GM11168 (cell line): ENCODE measurements around the gene CLASP1.
"Not testable (repeated sequence)": the region's sequence is repeated elsewhere in the genome, so short reads cannot be mapped to it uniquely, and the experiment has no call there.

Experiments used
- in situ Hi-C: fragments of 300-500 bp; cut with MboI; formaldehyde crosslinking; loops from one replicate; pipeline ENCODE4 v1.12.0; 2022; ENCODE audit warnings: low sequenced_read_pairs; ENCODE audit not compliant: unreplicated experiment

Gene CLASP1

DNA sequence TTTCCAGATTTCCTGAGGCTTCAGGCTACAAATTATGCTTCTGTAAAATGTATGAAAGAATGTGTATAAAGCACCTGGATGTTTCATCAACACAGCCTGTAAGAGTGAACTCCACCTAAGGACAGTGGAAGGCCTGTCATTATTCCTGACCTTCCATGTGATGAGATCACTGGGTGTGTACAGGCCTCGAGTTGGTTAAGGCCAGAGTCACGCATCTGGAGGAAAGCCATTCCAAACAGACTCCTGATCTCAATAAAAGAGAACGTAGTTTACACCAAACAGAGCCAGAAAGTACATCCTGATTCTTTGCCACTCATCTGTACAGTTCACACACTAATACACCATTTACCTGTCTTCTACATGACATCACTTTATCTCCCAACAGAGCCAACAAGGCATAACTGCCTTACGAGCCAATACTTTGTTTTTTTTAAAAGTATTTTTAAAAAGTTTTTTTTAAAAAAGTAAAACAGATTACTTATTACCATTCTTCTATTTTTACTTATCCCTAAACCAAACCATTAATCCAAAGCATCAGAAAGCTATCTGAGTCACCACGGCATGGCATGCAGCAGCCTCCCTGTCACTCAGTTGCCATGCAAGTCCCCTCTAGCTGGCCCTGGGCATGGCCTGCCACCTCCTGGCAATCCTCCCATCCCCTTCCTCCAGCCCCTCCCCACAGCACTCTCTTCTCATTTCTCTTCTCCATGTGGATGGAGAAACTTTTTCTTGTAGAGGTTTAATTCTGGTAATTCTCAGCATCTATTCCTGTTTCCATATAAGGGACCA is 285.4 kb downstream of the CLASP1 start:
- in situ Hi-C loops, result no loop called here

DNA sequence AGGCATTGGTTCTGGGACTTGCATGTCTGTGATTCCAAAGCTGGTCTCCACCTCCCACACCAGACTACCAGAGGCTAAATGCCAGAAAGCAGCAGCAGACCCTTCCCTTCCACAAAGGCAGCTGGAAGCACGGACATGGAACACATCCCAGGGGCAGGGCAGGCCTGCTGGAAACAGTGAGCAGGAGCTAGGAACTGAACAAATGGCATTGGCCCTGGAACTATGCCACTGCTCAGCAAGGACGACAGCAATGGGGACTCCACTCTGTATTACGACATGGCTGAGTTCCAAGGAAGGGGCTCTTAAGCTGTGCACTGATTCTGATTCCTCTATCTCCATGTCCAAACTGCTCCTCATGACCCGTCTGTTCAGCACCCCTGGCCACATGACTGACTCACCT is 286.5 kb downstream of the CLASP1 start:
- in situ Hi-C loops, result no loop called here

DNA sequence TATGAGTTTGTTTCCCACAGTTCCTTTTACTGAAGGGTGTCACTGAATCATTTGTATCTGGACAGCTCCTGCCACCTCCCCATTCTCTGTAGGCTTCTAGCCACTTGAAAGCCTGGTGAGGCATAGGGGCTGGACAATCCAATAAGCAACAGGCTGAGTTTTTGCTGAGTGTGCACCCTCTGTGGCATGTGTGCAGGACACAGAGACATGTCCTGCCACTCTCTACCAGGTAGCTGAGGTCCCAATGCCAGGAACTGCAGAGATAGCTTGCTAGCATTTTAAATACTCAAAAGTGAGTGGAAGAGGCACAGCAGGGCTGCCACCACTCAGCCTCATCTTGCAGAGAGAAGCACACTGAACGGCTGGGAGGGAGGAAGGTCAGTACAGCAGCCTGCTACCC is 287.0 kb downstream of the CLASP1 start:
- in situ Hi-C loops, result no loop called here

DNA sequence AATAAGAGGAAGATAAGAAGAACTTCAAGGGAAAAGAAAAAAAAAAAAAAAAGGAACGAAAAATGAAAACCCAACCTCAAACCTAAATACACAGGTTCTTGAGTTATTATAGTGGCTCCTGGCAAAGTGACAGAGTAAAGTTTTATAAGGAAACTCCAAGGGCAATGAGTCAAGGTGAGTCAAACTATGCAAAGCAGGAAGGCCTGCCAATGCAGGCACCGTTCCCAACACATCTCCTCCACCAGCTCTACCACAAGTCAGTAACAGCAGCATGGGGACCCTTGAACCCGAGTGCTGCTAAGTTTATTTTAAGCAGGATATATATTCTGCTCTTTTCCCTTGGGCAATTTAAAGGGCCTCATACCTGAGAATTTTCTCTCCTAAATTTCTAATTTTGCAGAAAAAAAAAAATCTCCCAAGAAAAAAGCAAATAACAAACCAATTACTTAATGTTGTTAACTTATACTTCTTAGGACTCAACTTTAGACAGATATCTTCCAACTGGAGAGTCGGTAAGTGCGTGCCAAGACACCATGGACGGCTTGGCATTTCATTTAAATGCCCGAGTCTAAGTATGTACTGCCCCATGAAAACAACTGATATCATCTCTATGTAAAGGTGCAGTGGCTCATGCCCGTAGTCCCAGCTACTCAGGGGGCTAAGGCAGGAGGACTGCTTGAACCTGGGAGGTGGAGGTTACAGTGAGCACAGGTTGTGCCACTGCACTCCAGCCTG is 288.5 kb downstream of the CLASP1 start:
- in situ Hi-C loops, result no loop called here

DNA sequence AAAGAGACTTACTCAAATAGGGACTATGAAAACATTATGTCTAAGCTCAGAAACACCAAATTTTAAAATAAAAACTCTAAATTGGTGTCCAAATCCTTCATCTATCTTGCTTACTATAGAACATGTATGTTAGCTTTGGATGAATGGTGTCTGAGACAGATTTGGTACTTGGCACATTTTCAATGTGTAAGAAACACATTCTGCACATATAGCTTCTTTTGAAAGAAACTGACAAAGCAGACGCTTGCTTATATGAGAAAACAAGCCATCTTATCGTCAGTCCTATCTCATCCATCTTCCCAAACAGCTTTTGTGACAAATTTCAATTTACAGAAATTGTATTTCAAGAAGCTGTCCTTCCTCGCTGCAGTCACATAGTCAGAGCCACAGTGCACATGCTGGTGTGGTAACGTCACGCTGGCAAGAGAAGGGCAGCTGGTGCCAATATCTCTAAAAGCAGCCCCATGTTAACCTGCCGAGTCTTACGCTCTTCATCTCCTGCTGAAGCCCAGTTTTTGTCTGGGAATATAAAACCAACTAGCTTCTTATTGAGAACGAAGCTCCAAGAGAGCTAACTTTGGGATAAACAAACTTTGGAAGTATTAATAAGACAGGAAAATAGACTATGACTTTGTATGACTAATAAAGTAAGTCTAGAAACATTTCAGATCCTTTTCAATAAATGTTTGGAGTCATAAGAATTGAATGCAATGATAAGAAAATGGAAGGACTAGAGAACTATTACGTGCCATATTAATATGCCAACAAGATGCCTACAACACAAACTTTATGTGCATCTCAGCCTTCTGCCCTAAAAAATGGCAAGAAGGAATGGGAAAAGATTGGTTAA is 289.3 kb downstream of the CLASP1 start:
- in situ Hi-C loops, result no loop called here

DNA sequence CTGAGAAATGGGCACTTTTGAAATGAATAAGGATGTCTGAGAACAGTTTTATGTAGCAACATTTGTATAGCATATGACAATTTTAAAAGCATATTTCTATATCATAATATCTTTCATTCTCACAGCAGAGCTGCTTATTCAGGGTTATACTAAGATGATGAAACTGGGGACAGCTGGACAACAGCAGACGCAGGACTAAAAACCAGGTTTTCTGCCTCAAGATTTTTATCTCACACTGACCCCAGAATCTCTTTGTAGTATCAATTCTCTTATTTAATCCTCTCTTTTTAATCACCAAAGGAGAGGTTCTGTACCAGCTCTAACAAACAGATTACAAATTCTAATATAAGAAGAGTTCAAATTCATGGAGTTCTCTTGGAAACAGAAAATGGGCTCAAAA is 290.1 kb downstream of the CLASP1 start:
- in situ Hi-C loops, result no loop called here

DNA sequence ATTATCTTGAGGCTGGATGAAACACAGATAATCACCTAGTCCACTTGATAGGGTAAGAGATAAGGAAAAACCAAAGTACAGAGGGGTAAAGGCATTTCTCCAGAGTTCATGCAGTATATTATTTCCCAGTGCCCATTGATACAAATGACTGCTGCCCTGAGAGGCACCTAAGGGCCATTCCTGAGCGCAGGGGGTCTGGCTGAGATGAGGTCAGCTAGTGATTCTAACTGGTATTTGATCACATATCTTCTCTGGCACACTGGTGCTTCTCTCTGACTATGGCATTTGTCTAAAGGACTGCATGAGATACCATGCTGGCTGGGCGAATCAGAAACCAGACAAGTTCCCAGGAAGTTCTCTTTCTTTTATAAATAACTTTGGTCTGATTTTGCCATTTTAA is 291.0 kb downstream of the CLASP1 start:
- in situ Hi-C loops, result no loop called here

DNA sequence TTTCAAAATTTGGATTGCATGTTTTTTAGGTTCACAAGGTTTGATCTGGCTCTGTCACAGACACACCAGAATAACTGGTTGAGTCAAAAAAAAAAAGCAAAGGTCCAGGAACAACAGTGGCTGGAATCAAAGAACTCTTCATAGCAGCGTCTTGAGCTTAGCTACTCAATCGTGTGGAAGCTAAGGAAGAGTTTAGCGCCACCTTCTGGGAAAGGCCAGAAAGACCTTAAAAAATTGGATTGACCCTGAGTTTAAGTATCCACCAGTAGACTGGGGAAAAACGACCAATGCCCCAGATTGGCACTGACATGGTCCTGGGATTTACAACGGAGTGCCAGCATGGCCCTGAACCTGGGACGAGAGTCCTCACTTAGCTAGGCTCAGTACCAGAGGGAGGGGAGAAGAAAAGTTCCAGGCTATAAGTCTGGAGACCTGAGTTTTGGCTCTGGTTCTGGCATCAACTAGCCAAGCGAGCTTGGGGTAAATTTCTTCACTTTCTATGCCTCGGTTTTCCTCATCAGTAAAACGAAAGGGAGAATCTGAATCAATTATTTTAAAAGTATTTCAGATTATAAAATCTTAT is 293.1 kb downstream of the CLASP1 start:
- in situ Hi-C loops, result no loop called here

DNA sequence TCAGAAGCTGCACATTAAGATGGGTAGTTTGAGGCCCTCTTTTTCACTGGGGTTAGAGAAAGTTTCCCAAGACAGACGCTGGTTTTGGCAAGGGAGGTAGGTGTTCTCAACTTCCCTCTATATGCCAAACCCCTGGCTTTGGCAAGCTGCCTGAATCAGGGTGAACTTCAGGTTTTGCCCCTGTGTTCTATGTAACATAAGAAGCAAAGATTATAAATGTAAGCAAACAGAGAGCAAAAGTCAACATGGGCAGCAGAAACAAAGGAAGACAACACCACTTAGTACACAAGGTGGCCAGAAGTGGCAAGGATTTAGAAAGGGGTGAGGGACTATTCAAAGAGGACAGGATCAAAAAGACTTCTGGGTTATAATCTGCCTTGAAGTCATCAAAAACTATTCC is 293.8 kb downstream of the CLASP1 start:
- in situ Hi-C loops, result no loop called here

DNA sequence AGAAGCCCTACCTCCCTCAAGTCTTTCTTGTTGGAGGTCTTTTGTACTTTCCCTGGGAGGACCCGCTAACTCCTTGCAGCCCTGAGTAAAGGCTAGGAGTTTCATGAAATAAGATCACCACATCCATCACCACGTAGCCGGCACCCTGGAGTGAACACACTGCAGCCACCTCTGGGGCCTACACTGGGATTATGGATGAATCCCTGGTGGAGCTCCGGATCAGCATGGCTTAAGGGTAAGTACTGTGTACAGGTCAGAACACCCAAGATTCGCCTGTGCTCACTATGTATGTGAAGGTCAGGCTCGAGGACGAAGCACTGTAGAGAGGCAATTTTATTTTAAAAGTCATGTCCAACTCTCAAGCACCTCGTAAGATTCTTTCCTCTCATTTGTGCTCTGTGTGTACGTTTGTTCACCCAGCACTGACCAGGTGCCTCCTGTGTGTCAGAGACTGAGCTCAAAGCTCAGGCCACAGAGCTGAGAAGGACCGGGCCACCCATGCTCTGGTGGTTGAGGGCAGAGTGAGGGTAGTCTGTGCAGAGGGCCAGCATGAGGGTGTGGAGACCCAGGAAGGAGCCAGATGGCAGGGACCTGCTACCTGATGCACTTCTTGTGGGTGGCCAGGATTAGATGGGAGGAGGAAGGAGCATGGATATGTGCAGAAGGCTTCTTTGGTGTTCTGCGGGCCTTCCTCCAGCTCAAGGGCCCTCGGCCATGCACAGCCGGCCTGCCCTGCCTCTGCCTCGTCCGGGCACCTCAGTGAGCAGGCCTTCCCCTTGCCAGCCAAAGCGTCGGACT is 297.5 kb downstream of the CLASP1 start:
- in situ Hi-C loops, result no loop called here

DNA sequence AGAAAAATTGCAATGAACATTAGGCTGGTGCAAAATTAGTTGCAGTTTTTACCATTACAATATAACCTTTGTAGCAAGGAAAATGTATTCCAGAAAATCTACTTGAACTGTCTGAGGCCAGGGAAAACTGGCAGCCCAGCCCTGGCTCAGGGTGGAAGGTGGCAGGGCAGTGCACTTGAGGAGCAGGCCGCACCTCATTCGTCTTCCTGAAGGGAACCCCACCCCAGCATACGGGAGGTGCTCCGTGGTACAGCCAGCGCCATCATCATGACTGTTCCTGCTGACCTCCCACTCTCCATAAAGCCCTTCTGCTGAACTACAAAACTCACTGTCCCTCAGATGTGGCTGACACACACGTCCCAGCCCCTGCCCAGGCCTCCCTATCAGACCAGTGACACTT is 298.4 kb downstream of the CLASP1 start:
- in situ Hi-C loops, result no loop called here

DNA sequence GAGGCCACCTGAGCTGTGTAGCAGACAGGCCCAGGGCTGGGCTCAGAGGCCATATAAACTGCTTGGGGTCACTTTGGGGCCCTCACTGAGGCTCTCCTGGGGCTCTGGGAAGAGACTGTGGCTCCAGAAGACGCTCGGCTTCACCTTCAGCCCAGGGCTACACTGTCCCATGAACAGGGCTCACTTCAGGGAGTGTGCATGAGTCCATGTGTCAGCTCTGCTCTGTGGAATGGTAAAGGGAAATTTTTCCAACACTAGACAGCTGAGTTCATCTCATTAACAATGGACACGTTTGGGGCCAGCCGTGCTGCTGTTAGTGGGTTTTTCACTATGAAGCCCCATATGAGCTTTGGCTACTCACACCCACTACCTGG is 298.9 kb downstream of the CLASP1 start:
- in situ Hi-C loops, result no loop called here

DNA sequence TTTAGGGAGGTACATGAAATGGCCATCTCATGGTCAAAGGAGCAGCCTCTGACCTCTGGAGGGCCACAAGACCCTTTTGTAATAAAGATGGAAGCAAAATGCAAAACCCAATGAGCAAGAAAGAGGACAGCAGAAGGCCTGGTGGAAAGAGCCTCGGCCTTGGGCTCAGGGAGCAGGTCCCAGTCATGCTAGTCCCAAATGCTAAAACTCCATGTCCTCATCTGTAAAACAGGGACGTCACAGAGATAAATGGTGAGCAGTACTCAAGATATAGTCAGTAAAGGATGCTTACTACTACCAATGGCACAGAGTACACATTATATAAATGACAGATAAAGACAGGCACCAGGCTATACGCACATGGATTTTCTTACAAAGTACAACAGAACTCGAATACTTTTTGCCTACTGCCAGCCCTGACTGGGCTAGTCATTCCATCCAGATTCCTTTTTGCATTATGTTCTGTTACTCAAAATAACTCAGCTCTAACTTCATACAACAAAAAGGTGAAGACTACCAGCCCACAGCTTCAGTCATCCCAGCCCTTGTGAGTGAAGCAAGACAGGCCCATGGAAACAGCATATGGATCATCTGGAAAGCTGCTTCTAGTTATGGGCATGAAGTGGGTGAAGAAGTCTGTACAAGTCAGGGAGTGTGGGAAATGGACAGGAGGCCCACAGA is 299.4 kb downstream of the CLASP1 start:
- in situ Hi-C loops, result no loop called here

DNA sequence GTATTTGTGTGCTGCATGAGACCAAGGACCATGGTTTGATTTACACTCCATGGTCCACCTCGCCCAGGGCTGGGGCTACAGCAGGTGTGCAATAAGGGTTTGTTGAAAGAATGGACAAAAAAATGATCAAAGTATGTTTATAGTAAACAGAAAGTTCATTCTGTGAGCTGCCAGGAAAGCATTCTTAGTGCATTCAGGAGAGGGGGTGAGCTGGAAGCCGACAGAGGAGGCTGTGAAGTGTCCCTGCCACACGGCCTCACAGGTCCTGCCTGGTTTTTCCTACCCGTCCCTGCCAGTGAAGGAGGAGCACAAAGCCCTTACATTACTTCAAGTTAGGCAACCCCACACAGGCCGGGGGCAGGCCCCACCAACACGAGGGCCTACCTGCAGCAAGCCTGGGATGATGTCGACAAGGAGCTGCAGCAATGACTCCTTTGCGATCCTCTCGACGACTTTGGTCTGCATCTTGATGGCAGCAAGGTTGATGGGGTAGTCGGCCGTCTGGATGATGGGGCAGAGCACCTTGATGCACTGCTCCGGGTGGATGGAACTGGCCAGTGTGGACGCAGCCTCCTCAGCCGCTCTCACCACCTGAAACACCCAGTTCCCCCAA is 301.0 kb downstream of the CLASP1 start:
- in situ Hi-C loops, result no loop called here

DNA sequence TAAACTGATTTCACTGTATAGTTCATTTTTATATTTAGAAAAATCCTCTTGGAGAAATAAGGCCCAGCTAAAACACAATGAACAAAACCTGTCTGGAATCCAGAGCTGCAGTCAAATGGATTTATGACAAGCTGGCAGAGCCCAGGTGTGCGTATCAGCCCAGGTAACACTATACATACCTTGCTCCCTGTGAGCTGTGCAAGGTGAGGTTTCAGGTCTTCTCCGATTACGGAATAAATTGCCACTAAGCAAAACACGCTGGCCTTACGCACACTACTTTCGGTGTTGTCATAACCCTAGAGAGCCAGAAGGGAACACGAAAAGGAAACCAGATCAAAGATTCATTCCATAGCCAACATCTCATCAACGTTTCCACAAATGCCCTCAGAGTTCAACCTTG is 302.4 kb downstream of the CLASP1 start:
- in situ Hi-C loops, result no loop called here

DNA sequence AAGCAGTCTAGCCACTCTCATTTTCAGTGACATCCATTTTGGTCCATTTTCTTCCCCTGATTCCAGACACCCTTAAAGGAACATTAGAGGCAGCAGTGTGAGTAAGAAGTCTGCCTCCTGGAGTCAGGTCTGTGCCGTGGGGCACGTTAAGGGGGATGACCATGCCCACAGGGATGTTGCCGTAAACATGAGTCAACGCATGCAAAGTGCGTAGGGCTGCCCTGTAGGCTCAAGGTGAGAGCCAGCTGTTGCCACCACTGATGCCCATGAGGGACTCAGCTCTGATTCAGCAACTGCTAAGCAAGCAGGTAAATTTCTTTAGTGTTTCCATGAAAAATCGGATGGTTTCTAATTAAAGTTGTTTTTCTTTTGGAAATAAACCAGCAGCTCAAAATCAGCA is 302.9 kb downstream of the CLASP1 start:
- in situ Hi-C loops, result no loop called here

DNA sequence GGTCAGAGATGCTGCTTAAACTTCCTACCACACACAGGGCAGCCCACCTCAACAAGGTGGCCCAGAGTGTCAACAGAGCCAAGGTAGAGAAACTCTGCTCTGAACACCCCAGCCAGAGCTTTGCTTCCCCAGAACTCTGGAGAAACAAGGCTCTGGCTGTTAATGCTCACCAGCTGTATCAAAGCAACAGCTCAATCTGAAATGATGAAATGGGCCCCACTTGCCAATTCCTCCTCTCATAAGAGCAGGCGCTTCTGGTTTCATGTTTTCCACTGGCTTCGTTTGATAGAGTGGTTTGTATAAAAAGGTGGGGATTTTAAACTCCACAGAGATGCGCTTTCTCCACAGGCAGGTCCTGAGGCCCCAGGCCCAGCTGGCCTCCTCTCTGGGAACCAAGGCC is 303.4 kb downstream of the CLASP1 start:
- in situ Hi-C loops, result no loop called here

DNA sequence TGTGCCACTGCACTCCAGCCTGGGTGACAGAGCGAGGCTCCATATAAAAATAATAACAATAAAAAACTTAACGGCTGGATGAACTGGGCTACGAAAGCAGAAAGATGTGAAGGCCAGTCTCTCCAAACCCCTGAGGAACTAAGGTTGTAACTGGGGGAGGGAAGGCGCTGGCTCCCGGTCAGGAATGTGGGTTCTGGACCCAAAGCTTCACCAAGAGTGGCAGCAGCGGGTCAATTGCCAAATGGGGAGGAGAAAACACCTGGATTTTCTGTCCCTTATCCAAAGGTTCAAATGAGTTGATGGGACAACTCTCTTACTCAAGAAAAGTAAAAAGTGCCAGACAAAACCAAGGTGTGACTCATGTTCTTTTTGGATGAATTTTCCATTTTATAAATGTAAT is 304.2 kb downstream of the CLASP1 start:
- in situ Hi-C loops, result no loop called here

DNA sequence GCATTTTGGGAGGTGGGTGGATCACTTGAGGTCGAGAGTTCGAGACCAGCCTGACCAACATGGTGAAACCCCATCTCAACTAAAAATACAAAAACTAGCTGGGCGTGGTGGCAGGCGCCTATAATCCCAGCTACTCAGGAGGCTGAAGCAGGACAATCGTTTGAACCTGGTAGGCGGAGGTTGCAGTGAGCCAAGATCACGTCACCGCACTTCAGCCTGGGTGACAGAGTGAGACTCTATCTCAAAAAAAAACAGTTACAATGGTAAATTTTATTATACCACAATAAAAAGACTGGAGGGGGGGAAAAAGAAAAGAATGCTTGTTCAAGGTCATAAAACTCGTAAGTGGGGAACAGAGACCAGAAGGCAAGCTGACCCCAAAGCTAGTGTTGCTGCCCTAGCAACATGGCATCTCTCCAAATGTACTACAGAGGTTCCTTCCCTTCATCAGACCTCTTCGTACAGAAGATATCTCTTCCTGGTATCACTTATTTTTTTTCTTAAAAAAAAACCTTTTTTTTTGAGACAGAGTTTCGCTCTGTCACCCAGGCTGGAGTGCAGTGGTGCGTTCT is 305.3 kb downstream of the CLASP1 start:
- in situ Hi-C loops, result not testable (repeated sequence)
